Mononuclear cell (primary cell): ENCODE data around the gene KCNH5. TPM values are rescaled to one million over a fixed set of nuclear protein-coding genes. Genes with fewer than 3 reads are reported as not detected.

Experiments
- H3K27me3 ChIP-seq: 2 replicates; pipeline ENCODE4 v1.6.0; 2011; ENCODE audit warnings: low read length, control low read depth; ENCODE audit not compliant: insufficient read depth
- H3K4me1 ChIP-seq: 2 replicates; pipeline ENCODE4 v1.5.1; 2011; ENCODE audit warnings: mild to moderate bottlenecking, low read length, control low read depth; ENCODE audit not compliant: insufficient read depth
- H3K4me3 ChIP-seq: 2 replicates; pipeline ENCODE4 v1.5.1; 2011; ENCODE audit warnings: mild to moderate bottlenecking, low read length, moderate library complexity
- H3K9me3 ChIP-seq: 2 replicates; pipeline ENCODE4 v1.5.1; 2011; ENCODE audit warnings: low read depth, mild to moderate bottlenecking, control low read depth, low read length
- total RNA-seq: library from RNA; depleted of rRNA; stranded (reverse); fragments of >200 nt; gene quantifications from one replicate; pipeline ENCODE4 v1.2.3, GENCODE V29; 2012

Gene KCNH5
- total RNA-seq, 1 donor = not detected

DNA sequence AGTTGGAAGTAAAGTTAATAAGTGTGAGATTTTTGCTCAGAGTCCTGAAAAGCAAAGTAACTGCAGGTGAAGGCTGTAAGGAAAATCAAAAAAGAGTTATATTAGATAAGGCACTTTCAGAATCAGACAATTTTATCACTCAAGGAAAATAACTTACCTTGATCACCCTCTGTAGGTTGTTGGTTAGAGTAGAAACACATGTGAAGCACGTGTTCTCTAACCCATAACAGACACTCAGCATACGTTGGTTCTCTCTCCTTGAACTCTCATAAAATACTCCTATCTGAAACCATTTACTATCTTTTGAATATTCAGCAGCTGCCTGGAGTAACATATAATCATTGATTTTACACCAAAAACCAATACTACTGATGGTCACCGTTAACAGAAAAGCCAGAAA is 335.5 kb downstream of the KCNH5 start:
- Histone ChIP-seq H3K4me1 (no peaks in the 10 kb centered on the region), H3K27me3 (no peaks in the 10 kb centered on the region), H3K4me3 (no peak overlapping the region)

DNA sequence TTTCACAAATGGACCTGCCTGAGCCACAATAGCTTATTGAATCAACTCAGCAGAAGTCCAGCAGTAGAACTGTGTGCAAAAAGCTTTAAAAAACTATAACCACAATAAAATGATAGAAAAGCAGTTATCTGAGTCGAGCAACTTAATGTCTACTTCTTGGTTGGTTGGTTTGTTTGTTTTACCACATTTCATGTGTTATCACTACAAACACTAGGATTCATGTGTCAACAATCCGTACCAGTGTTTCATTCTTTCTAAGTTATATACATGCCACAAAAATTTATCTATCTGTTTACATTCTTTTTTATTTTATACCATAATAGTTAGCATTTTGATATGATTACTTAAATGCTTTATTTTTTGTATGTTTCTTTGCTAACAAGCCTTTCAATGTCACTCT is 339.0 kb downstream of the KCNH5 start:
- no peak overlapping the region for H3K4me3 ChIP-seq
- H3K9me3 ChIP-seq = no peaks in the 10 kb centered on the region
- H3K4me1 ChIP-seq = no peaks in the 10 kb centered on the region
- no peaks in the 10 kb centered on the region for H3K27me3 ChIP-seq

More for the DNA sequence above, 335.5 kb downstream of the KCNH5 start:
- no peaks in the 10 kb centered on the region for H3K9me3 ChIP-seq

DNA sequence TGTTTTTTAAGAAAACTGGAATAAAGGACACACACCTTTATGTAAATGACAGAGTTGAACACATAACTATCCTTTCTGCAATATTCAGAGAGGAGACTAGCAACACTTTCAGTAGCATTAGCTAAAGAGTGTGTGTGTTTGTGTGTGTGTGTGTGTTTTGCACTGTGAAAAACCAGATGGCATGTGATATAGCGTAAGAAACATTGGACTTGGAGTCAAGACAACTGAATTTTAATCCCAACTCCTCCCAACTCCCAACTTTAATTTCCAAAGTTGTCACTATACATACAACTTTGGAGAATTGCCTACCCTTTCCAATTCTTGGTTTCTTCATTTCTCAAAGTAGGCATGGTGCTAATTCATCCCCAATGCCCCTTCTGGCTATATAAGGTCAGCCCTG is 347.8 kb downstream of the KCNH5 start:
- Histone ChIP-seq H3K4me1 (no peaks in the 10 kb centered on the region), H3K9me3 (no peaks in the 10 kb centered on the region), H3K27me3 (no peaks in the 10 kb centered on the region), H3K4me3 (no peak overlapping the region)

GRCh38 chr14:62696929-62697328 is 348.3 kb downstream of the KCNH5 start:
- no peaks in the 10 kb centered on the region for H3K27me3 ChIP-seq
- H3K4me1 ChIP-seq = no peaks in the 10 kb centered on the region
- no peaks in the 10 kb centered on the region for H3K9me3 ChIP-seq
- H3K4me3 ChIP-seq = no peak overlapping the region

GRCh38 chr14:62696331-62696924 is 348.8 kb downstream of the KCNH5 start:
- Histone ChIP-seq H3K4me3 (no peak overlapping the region), H3K4me1 (no peaks in the 10 kb centered on the region), H3K27me3 (no peaks in the 10 kb centered on the region), H3K9me3 (no peaks in the 10 kb centered on the region)

- Histone ChIP-seq H3K9me3 (no peaks in the 10 kb centered on the region), H3K4me3 (no peak overlapping the region), H3K4me1 (no peaks in the 10 kb centered on the region), H3K27me3 (no peaks in the 10 kb centered on the region)
Measured at GRCh38 chr14:62694075-62694474, 351.2 kb downstream of the KCNH5 start.

- Histone ChIP-seq H3K4me3 (no peak overlapping the region), H3K27me3 (no peaks in the 10 kb centered on the region), H3K9me3 (no peaks in the 10 kb centered on the region), H3K4me1 (no peaks in the 10 kb centered on the region)
Measured at GRCh38 chr14:62692490-62693106, 352.7 kb downstream of the KCNH5 start.

DNA sequence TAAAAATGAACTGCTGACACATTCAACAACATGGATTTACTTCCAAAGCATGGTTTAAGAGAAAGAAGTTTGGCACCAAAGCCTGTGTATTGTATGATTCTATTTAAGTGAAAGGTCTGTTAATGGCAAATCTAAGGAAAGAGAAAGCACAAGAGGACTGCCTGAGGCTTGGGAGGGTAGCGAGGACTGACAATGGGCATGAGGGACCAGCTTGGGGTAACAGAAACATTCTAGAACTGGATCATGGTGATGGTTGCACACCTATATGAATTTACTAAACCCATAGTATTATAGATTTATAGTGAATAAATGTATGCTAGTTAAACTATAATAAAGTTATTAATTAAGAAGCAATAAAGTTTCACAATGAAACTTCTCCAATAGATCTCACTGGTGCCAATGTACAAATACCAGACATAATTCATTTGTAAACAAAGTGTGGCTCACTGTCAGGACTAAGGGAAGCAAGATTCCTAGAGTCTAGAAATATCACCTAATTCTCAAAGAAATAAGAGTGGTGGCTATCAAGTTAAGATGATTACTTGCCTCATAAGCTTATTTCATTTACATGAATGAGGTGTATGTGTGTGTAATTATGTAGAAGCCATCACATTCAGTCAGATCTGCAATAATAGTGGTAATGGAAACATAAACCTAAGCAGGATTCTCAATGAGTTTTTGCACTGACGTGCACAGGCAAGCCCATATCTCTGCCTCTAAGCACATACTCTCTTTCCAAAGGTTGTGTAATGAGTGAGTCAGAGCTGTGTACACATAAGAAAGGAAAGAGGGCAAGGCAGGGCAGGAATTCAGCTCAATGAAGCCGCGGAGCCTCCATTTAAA is 353.4 kb downstream of the KCNH5 start:
- Histone ChIP-seq H3K4me3 (no peak overlapping the region), H3K27me3 (no peaks in the 10 kb centered on the region), H3K9me3 (no peaks in the 10 kb centered on the region), H3K4me1 (no peaks in the 10 kb centered on the region)

DNA sequence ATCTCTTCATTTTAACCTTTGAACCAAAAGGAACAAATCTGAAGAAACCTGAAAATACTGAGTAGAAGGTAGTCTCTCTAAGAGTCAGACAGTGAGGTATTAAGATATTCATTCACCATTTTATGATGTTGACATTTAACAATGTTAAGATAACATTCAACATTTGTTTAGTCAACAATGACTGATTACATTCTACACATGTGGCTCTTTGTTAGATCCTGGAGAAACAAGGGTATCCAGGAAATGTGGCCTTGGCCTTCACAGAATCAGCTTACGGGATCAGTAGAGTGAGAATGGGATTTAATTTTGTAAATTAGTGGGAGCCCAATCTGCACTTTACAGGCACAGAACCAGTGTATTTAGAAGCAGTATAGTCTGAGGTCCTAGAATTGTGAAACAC is 355.5 kb downstream of the KCNH5 start:
- no peaks in the 10 kb centered on the region for H3K27me3 ChIP-seq
- no peaks in the 10 kb centered on the region for H3K4me1 ChIP-seq
- H3K4me3 ChIP-seq = no peak overlapping the region
- no peaks in the 10 kb centered on the region for H3K9me3 ChIP-seq

GRCh38 chr14:62687818-62688217 is 357.4 kb downstream of the KCNH5 start:
- H3K27me3 ChIP-seq = no peaks in the 10 kb centered on the region
- no peaks in the 10 kb centered on the region for H3K4me1 ChIP-seq
- no peak overlapping the region for H3K4me3 ChIP-seq

DNA sequence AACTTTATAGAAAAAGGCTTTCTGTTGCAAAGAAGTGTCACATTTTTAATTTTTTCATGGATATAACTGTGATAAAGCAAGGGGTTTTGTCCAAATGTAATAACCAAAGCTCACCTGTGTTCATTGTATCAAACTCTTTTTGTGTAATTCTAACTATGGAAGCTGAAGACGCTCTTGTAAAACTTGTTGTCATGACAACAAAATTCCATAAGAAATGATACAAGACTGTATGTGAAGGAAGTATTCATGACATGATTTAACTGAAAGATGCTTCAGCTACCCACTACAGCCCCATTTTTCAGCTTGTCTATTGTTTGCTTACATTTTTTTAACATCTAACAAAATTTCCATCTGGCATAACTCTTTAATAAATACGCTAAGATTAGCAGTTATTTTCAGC is 360.9 kb downstream of the KCNH5 start:
- H3K4me3 ChIP-seq = no peak overlapping the region
- H3K9me3 ChIP-seq = no peaks in the 10 kb centered on the region
- H3K27me3 ChIP-seq = no peaks in the 10 kb centered on the region
- H3K4me1 ChIP-seq = no peaks in the 10 kb centered on the region

More at GRCh38 chr14:62687818-62688217, 357.4 kb downstream of the KCNH5 start:
- no peaks in the 10 kb centered on the region for H3K9me3 ChIP-seq

DNA sequence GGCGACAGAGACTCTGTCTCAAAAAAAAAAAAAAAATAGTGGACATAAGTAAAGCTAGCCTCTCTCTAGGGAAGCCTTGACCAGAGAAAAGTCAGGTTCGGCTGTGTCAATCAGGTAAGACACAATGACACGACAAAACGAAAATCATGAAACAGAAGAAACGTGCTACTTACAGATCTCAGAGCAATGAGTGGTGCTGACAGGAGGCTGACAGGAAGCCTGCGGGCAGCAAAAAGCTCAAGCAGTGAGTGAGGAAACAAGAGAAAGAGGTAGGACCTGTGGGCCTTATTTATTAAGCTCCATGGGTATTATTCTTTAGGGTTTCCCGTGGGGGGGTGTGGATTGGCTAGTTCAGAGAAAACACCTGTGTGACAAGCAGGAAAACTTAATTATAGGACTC is 363.1 kb downstream of the KCNH5 start:
- no peaks in the 10 kb centered on the region for H3K27me3 ChIP-seq

DNA sequence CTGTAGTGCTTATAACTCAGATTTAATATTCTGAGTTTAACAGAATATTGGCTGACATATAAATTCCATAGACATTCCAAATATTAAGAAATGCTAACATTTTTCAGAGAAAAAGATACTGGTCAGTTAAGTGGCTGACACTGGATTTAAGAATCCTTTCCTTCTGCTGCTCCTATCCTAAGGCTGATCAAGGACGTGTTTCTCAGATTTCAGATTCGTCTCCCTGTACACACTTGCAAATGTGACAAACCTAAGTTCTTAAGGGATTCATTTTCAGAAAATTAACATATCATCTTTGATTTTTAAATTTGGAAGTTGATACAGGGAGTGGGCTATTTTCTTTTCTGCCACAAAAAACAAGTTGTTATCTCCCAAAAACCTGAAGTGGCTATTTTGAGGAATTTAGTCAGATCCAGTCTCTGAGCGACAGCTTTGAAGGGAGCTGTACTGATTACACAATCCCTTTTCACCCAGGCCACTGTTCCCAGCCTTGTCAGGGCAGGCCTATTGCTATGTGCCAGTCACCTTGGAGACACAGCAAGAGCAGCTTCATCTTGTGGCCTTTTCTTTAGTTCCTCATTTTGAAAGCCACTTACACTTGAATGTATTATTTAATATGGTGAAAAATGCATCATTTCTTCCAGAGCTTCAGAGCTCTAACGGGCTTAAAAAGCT is 370.6 kb downstream of the KCNH5 start:
- H3K4me1 ChIP-seq = no peaks in the 10 kb centered on the region
- no peaks in the 10 kb centered on the region for H3K27me3 ChIP-seq
- H3K9me3 ChIP-seq = no peaks in the 10 kb centered on the region
- H3K4me3 ChIP-seq = no peak overlapping the region

More for the DNA sequence above, 363.1 kb downstream of the KCNH5 start:
- no peaks in the 10 kb centered on the region for H3K9me3 ChIP-seq
- no peaks in the 10 kb centered on the region for H3K4me1 ChIP-seq
- no peak overlapping the region for H3K4me3 ChIP-seq

DNA sequence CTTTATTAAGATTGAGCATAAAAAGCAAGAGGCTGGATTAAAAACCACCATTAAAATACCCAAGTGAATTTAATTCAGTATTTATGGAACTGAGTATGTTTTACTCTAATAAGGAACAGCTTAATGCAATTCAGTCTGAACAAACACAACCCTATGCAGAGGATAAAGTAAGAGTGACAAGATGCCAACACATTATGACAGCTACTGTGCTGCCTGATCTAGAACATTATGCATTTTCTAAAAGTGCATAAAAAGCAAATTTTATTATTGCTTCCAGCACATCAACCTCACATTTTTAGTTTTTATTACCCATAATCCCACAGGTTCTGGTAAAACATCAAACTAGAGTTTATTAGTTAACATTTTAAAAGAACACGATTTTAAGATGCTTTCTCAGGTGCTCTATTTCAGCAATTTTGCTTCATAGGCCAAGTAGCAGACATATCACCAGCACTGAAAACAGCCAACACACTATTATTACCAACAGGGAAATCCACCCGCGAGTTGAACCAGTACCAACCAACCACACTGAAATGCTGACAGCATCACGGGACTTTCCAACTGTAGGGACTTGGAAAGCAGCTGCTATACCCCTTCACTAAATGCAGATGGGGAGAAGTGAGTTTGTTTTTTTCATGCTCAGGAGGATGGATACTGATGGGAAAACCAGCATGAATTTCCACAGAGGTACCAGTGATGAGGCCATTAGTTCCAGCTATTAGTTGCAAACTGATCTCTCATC is 372.1 kb downstream of the KCNH5 start:
- H3K4me1 ChIP-seq = no peaks in the 10 kb centered on the region
- H3K4me3 ChIP-seq = no peak overlapping the region
- no peaks in the 10 kb centered on the region for H3K9me3 ChIP-seq
- no peaks in the 10 kb centered on the region for H3K27me3 ChIP-seq
